GM21526 (cell line): ENCODE results near the gene XYLT1.

Experiments used
- ATAC-seq: cut with Tn5 transposase; IDR thresholded peaks from one replicate; pipeline ENCODE4 v1.9.1; 2021; ENCODE audit warnings: moderate library complexity; ENCODE audit not compliant: unreplicated experiment, low FRiP score

XYLT1 gene

DNA sequence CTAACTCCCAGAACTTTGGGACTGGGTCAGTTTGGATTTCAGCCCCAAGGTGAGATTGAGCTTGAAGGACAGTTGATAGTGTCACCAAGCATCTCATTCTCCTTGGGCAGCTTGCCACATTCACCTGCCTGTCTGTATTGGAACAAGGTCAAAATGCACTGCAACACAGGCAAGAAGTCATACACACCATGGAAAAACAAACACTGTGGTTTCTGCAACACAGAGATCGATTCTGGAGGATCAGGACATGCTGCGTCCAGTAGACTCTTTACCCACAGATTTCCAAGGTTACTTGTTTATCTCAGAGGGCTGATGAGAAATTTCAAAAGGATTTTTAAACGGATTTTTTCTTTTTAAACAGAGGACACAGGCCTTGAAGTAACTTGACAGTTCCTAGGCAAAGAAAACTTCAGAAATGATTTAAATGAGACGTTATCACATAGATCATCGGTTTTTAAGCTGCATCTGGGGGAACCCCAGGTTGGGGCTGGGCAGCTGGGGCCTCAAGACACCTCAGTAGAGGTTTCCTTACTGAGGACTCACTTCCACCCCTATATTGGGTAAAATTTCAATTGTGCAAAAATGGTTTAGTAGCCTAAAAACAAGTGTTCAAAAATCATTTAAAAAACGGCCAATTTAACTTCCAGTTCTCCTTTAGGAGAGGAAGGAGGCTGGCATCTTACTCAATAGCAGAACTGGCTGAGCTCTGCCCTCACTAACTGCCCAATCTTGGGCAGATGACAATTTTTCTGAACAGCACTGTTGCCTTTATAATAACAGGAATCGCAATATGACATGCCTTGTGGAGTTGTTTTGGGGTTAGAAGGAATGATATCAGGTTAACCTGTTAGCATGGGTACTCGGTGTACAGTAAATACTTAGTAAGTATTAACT, 299.3 kb downstream of the XYLT1 start:
- ATAC-seq = no peak

DNA sequence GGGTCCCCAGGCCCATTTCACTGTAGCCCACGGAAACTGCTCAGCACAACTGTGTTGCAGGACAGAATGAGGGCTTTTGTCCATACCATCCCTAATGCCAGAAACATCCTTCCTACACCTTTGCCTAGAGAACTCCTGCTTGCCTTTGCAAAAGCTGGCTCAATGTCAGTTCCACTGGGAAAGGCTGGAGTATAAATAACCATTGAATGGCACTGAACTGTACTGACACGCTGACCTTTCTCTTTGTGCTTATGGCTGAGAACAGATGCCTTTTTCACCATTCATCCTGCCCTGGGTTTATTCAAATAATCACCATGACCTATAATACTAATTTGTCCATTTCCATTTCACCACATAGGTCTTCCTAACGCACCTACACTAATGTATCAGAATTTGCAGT, 300.3 kb downstream of the XYLT1 start:
- no peak for ATAC-seq

DNA sequence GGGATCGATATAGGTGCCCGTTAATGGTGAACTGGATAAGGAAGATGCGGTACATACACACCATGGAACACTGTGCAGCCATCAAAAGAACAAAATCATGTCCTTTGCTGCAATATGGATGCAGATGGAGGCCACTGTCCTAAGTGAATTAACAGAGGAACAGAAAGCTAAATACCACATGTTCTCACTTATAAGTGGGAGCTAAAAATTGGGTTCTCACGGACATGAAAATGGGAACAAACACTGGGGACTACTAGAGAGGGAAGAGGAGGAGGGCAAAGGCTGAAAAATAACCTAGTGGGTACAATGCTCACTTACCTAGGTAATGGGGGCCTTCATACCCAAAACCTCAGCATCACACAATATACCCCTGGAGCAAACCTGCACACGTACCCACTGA, 302.6 kb downstream of the XYLT1 start:
- ATAC-seq = no peak

DNA sequence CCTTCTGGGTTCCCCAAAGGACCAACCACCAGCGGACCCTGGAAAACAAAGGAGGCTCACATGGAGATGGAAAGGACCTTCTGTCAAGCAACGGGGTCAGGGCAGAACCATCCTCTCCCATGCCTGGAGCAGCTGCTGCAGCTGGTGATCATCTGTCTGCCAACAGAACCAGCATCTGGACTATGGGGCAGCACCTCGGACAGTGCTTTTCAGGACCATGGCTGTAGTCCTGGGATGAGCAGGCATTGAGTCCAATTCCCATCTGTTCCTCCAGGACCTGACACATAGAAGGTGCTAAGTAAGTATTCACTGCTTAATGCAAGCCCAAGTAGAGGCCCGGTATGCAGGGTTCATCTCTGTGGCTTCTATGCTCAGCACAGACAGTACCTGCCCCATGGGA, 304.7 kb downstream of the XYLT1 start:
- no peak for ATAC-seq

DNA sequence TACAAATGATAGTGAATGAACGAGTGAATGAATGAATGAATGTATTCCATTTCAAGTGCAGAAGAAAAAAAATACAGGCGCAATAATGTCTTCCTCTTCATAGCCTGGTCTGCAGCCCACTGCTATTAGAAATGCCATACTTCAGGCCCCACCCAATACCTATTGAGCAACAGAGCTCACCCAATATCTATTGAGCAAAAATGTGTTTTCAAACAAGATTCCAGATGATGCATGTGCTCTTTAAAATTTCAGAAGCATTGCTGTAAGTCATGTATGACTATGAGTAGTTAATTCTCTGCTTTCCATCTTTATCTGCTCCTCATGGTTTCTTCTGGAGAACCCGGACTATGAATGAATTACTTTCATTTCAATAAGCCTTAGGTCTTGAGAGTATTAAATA, 308.2 kb downstream of the XYLT1 start:
- ATAC-seq = no peak

DNA sequence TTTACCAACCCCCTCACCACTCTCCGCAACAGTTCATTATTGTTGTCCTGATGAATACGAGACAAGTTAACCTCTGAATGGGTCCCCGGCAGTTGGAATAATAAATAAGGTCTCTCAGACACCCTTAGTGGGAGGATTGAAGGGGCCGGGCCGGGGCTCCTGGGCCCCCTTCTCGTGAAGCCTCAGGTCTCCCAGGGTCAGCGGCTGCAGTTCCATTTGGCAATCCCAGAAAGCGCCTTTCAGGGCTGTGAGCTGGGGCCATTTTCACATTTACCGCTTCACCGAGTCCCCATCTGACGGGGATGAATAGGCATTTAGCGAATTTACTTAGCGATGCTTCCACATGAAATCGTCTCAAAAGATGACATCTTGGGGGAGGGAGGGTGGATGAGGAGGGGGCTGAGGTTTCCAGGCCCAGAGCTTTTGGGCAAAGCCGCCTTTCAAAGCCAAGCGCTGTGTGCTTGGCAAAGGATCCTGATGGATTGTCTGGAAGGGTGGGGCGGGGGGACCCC, 309.8 kb downstream of the XYLT1 start:
- no peak for ATAC-seq

DNA sequence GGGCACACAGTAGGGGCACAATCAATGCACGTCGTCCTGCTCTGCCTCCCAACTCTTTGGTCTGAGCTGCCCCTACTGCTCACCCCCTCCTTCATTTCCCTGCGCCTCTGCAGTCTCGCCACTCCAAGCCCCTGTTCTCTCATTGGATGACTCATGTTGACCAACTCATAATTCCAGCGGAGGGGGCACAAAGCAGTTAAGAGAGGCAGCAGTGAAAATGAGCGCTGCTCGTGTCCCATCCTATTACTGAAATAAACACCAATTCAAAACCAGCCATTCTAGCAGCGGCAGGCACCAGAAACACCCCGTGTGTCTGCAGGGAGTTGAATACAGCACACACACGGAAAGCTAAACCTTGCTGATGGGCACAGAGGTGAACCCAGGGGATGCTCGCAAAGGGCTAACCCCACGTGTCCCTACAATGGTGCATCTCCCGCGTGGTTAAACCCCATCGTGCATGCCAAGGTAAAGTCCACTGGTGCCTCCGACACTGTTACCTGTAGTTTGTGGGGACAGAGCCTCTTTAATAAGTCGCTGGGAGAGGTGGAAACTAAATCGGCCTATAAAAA, 310.4 kb downstream of the XYLT1 start:
- no peak for ATAC-seq

DNA sequence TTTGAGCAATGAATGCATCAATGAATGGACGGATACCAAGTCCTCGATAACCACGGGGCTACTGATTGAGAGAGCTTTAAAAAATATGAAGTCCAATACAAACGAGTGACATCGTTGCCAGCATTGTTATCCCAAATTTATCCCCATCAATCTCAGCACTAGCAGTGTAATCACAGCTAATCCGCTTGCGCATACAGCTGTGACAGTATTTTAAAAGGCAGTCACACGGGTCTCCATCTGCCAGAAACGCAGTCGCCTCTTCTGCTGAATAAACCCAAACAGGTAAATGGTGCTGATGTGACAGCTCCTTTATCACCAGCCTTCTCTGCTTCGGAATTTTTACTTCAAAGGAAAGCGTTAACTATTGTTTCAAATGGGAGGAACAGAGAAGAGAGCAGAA, 311.1 kb downstream of the XYLT1 start:
- ATAC-seq = no peak

DNA sequence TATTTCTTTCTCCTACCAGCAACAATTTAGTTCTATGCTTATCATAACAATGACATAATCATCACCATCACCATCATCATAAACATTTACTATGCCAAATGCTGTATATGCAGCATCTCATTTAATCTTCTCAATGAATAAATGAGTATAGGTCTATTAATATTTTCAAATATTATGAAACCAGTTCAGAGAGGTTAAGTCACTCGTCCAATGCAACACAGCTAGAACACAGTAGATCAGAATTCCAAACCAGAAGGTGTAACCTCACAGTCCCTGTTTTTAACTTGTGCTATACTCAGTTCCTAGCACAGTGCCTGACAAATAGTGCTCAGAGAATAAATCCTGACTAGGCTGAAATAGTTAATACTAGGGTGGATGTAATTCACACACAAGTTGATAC, 314.8 kb downstream of the XYLT1 start:
- no peak for ATAC-seq

DNA sequence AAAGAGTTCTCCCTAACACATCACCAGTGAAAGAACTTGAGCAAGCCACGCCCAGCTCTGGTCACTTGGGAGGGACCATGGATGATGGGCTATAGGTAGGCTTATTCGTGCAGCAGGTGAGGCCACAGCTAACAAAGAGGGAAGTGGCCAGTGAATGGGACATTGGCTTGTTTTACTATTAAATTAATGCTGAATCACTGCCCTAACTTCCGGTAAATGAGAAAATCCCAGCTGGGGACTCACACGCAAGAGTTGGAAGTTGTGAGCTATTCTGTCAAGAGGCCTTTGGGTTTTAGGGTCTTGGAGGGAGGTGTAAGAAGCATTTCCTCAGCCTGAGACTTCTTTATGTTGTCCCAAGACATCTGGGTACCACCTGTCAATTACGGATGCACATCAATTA, 315.3 kb downstream of the XYLT1 start:
- no peak for ATAC-seq

DNA sequence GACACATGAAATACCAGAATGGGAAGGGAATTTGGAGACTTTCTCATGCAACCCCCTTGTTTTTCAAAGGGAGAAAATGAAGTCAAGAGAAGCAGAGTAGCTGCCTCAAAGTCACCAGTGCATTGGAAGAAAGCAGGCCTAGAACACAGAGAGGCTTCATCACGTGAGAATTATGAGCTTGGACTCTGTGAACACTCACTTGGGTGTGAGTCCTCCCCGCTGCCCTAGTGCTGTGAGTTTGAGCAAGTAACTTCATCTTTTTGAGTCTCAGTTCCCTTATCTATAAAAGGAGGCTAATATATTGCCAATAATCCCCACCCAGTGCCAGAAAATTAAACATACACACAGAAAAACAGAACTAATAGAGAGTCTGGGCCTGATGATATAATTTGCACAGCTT, 315.8 kb downstream of the XYLT1 start:
- ATAC-seq = no peak

DNA sequence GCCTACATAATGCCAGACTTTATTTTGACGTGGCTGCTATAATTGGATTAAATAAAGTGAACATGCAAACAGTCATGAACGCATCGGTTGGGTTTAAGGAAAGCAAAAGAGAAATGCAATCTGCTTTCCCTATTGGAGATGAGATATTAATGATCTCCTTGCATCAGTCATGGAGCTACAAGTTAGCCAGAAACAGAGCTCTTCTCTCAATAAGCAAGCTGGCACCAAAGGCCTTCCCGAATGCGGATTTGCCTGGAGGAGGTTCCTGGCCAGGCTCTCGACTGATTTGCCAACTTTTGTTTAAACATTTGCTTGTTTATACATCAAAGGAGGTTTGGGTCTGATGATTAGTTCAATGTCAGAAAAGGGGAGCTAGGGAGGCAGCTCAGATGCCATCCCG, 318.4 kb downstream of the XYLT1 start:
- no peak for ATAC-seq

DNA sequence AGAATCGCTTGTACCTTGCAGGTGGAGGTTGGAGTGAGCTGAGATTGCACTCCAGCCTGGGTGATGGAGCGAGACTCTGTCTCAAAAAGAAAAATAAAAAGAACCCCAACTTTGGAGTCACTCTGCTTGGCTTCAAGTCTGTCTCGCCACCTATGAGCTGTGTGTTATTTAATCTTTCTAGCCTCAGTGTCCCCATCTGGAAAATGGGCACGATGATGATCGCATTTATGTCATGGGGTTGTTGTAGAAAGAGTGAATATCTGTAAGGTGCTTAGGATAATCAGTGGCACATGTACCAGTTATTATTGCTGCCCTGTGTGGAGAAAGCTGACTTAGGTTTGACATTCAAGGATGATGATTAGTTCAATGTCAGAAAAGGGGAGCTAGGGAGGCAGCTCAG, 319.4 kb downstream of the XYLT1 start:
- no peak for ATAC-seq

DNA sequence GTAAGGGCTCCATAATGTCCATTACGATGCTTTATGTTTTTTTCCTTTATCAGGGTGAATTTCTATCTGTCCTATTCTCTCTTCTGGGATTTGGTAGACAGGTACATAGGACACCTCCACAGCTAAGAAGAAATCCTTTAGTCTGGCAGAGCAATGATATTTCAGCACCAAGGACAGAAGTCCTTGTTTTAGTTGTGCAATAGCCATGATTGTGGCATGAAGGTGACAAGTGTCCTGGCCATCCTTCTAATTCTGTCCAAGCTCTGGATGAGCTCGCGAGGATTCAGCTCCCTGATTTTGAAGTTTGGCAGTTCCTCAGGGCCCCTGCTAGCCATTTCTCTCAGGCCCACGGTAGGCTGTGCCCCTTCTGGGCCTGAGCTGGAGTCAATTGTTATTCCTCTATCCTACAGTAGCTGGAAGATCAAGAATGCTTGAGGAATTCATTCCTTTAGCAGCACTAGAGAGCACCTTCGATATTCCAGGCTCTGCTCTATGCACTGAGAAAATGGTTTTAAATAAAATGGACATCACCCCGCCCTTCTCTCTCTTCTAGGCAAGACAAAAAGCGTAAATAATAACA, 320.8 kb downstream of the XYLT1 start:
- ATAC-seq = no peak

DNA sequence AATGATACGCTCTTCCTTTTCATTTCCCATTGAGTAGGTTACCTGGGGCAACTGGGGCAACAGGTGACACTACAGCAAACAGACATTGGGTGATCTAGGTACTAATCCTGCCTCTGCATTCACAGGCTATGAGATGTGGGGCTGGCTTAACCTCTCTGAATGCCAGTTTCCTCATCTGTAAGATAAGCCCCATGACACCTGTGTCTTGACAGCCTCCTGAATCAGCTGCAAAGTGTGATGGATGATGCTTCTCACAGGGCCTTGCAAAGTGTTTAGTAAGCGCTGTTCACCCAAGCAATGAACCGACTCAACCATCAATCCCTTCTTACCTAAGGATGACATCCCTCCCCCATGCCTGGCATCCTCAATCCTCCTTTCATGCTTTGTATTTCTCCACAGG, 322.8 kb downstream of the XYLT1 start:
- ATAC-seq = no peak

DNA sequence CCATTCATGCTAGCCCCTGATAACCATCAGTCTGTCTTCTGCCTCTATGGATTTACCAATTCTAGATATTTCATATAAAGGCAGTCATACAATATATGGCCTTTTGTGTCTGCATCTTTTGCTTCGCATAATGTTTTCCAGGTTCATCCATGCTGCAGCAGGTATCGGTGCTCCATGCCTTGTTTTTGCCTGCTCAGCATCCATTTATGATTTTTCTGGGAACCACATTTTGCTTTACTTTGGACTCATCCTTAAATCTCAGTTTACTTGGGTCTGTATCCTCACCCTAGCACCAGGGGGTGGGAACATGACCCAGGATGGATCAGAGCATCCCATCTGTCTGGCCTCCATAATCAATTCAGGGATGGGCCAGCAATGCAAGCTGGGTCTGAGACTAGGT, 325.7 kb downstream of the XYLT1 start:
- no peak for ATAC-seq

DNA sequence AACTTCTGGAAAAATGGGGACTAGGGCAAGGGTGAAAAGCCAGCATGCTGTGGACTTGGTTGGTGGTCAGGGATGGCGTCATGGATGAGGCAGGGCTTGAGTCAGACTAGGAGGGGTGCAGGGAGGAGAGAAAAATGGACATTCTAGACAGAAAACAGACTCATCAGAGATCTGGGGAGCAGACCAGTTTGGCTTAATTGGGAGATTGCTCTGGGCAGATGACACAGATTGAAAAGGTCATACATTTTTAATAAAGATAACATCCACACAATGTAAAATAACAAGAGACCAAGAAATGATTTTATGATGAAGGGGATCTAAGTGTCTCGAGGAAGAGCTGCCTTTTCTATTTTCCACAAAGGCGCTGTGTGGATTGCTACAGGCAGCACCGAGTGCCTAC, 326.3 kb downstream of the XYLT1 start:
- ATAC-seq = no peak

DNA sequence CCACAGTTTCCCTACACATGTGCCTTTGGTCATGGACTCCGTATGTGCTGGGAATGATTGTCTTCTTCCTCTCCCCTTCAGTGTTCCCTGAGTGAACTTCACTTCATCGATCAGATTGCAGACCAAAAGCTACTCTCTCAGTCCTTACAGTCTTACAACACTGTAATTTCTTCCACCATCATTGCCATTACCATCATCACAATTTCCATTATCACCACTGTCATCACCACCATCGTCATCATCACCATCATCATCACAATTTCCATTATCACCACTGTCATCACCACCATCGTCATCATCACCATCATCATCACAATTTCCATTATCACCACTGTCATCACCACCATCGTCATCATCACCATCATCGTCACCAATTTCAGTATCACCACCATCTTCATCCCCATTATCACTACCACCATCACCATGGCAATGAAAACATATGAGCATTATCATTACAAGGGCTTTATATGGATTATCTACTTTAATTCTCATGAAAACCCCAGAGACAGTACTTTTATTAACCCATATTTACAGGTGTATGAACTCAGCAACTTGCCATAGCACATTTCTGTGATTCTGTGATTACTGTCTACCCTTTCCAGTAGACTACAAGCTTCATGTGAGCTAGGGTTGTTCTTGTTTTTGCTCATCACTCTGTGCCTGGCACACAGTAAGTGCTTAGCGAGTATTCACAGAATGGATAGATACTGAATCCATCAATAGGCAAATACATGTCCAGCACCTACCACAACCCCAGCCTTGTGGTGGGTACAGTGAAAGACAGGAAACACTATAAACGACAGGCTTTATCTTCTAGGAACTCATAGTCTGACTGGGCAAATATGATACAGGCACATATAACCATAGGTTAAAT, 327.0 kb downstream of the XYLT1 start:
- ATAC-seq = no peak

DNA sequence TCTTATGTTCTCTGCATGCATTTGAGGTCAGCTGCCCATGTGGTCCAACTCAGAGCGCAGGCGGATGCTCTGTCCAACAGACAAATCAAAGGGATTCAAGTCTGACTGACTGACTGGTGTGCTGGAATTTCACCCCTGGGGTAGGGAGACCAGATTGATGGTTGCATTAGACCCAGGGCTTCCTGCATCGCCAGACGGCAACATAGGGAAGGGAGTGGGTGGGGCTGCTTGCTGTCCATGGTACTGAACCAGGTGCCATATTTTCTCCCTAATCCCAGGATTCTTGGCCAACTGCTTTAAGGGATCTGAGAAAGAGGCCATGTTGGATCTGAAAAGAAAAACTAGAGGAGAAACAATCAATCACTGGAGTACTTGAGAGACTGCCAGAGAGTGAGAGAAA, 332.0 kb downstream of the XYLT1 start:
- ATAC-seq = no peak

DNA sequence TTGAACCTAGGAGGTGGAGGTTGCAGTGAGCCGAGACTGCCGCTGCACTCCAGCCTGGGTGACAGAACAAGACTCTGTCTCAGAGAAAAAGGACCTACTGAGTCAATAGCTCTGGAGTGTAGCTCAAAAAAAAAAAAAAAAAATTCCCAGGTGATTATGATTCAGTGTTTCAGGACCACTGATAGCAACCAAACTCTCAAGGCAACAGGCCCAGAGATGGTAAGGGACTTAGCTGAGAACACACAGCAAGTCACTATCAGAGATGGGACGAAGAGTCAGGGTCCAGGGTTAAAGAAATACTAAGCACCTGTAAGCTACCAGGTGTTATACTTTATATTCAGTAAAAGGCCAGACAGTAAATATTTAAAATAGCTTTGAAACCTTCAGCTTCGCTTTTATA, 335.3 kb downstream of the XYLT1 start:
- no peak for ATAC-seq

DNA sequence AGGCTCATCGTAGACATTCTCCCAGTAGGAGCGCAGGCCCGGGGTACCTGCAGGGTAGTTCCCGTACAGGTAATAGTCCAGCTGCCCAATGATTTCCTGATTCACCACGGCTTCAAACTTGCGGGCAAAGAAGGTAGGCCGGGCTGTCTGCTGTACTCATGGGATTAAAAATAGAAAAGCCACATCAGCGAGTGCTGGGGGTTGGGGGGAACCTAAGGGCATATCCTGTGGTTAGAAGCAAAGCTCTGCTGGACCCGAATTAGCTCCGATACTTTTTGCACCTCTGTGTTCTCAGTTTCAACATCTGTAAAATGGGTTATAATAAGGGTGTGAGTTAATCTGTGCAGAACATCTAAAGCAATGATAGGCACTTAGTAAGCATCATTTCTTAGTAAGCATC, 336.2 kb downstream of the XYLT1 start:
- peak; percentile 94 for ATAC-seq
